Endothelial cell of umbilical vein (primary cell): ENCODE results near the gene PTPN22. TPM values are rescaled to one million over a fixed set of nuclear protein-coding genes. Genes with fewer than 3 reads are reported as not detected.

Experiments used
- BruUV-seq: library from RNA; stranded (reverse); fragments of 400-500 nt; replicated peaks from 2 replicates; lab custom pipeline; 2021; lab: Mats Ljungman, UMichigan
- CTCF ChIA-PET: fragments of 300-600, 350-600 bp; sonication (Branson Sonifier 250); formaldehyde crosslinking; loops from one replicate; lab custom pipeline; 2021; ENCODE audit warnings: antibody characterized with exemption, inconsistent platforms; lab: Charles Lee
- POLR2A ChIA-PET: fragments of 300-600, 350-600 bp; sonication (Branson Sonifier 250); formaldehyde crosslinking; loops from one replicate; lab custom pipeline; 2021; ENCODE audit warnings: antibody characterized with exemption, inconsistent platforms; lab: Charles Lee
- DNase-seq: peaks from one replicate; pipeline ENCODE4 v3.0.0-alpha.2; 2011; ENCODE audit warnings: low read depth, low spot score
- FAIRE-seq: peaks from 2 replicates; lab custom pipeline; 2011; peaks lifted over from hg19 to GRCh38; lab: Jason Lieb, UNC
- H2AFZ ChIP-seq: 2 replicates; pipeline ENCODE4 v1.6.0; 2012; ENCODE audit warnings: low read depth, low read length, control low read depth, inconsistent platforms
- H3K27ac ChIP-seq: 2 replicates; pipeline ENCODE4 v1.5.1; 2011; ENCODE audit warnings: low read depth, mild to moderate bottlenecking, control low read depth, low read length, moderate library complexity; ENCODE audit not compliant: insufficient read depth
- H3K27me3 ChIP-seq, 2 experiments: 2 replicates each; pipeline versions ENCODE4 v1.6.0 to v1.6.1; 2011; ENCODE audit warnings: low read length in 2 of 2, mixed read lengths in 1 of 2; ENCODE audit not compliant: control insufficient read depth in 2 of 2, insufficient read depth in 2 of 2
- H3K36me3 ChIP-seq, 2 experiments: 2 replicates in 1 of 2; 3 replicates in 1 of 2; pipeline ENCODE4 v1.5.1; 2011; ENCODE audit warnings: low read length in 2 of 2, mild to moderate bottlenecking in 1 of 2, moderate library complexity in 1 of 2; ENCODE audit not compliant: control insufficient read depth in 2 of 2, insufficient read depth in 2 of 2; ENCODE audit errors: extremely low read depth in 1 of 2
- H3K4me1 ChIP-seq: 3 replicates; pipeline ENCODE4 v1.5.1; 2011; ENCODE audit warnings: mild to moderate bottlenecking, low read length; ENCODE audit not compliant: control insufficient read depth, insufficient read depth; ENCODE audit errors: extremely low read depth
- H3K4me2 ChIP-seq: 2 replicates; pipeline ENCODE4 v1.6.1; 2011; ENCODE audit warnings: low read length, control low read depth, mixed read lengths; ENCODE audit not compliant: insufficient read depth
- H3K4me3 ChIP-seq, 3 experiments: fragments of 200-600 bp in 1 of 3; sonication (generic), shearing (Covaris generic) in 1 of 3; replicated peaks in 1 of 3; 2 replicates each; pipeline ENCODE4 v1.5.1; 2011 to 2016; ENCODE audit warnings: control low read depth in 3 of 3, low read length in 3 of 3, mild to moderate bottlenecking in 2 of 3, inconsistent platforms in 1 of 3, low read depth in 1 of 3, moderate library complexity in 1 of 3; ENCODE audit not compliant: insufficient read depth in 1 of 3
- H3K79me2 ChIP-seq: 2 replicates; pipeline ENCODE4 v1.6.0; 2012; ENCODE audit warnings: low read length, inconsistent platforms; ENCODE audit not compliant: control insufficient read depth, insufficient read depth
- H3K9ac ChIP-seq: replicated peaks from 2 replicates; pipeline ENCODE3; 2011; ENCODE audit warnings: low read length, control low read depth; ENCODE audit not compliant: insufficient read depth; ENCODE audit errors: extremely low read depth
- H3K9me1 ChIP-seq: replicated peaks from 3 replicates; pipeline ENCODE4 v1.6.0; 2011; ENCODE audit warnings: mild to moderate bottlenecking, low read length; ENCODE audit not compliant: control insufficient read depth, insufficient read depth; ENCODE audit errors: extremely low read depth
- H3K9me3 ChIP-seq: replicated peaks from 2 replicates; pipeline ENCODE4 v1.5.1; 2012; ENCODE audit warnings: low read length, inconsistent platforms; ENCODE audit not compliant: control insufficient read depth, insufficient read depth
- H4K20me1 ChIP-seq: replicated peaks from 2 replicates; pipeline ENCODE3; 2011; ENCODE audit warnings: mild to moderate bottlenecking, low read length; ENCODE audit not compliant: control insufficient read depth, insufficient read depth; ENCODE audit errors: extremely low read depth
- EZH2 ChIP-seq: IDR thresholded peaks from 2 replicates; pipeline ENCODE4 v1.6.1; 2012; ENCODE audit warnings: borderline replicate concordance, low read depth, mild to moderate bottlenecking, moderate library complexity, low read length, inconsistent platforms; ENCODE audit not compliant: severe bottlenecking
- FOS ChIP-seq: IDR thresholded peaks from 2 replicates; pipeline ENCODE4 v1.6.1; 2011; ENCODE audit warnings: mild to moderate bottlenecking, low read length, moderate library complexity, borderline replicate concordance; ENCODE audit not compliant: insufficient read depth
- GATA2 ChIP-seq: IDR thresholded peaks from 2 replicates; pipeline ENCODE4 v1.7.0; 2011; ENCODE audit warnings: low read depth, mild to moderate bottlenecking, moderate library complexity, mixed read lengths, low read length; ENCODE audit not compliant: insufficient read length, insufficient read depth
- JUN ChIP-seq: IDR thresholded peaks from 2 replicates; pipeline ENCODE4 v1.6.1; 2011; ENCODE audit warnings: borderline replicate concordance, low read depth; ENCODE audit not compliant: insufficient read length, insufficient read depth
- MYC ChIP-seq: IDR thresholded peaks from one replicate; pipeline ENCODE4 v1.6.1; 2011; ENCODE audit warnings: mild to moderate bottlenecking, low read depth, low read length
- POLR2A ChIP-seq: IDR thresholded peaks from 2 replicates; pipeline ENCODE4 v1.6.1; 2012; ENCODE audit warnings: low read depth, mild to moderate bottlenecking, control low read depth, low read length
- POLR2AphosphoS5 ChIP-seq: IDR thresholded peaks from 2 replicates; pipeline ENCODE4 v1.6.1; 2012; ENCODE audit warnings: low read depth, mild to moderate bottlenecking, control low read depth, low read length, moderate library complexity; ENCODE audit not compliant: insufficient read depth
- dilution Hi-C: fragments of 300-500 bp; cut with MboI; formaldehyde crosslinking; loops from one replicate; pipeline ENCODE4 v1.15.0; 2019; ENCODE audit warnings: low sequenced_read_pairs; ENCODE audit not compliant: extremely low pct_ligation_motif_present
- intact Hi-C: fragments of 100-400 bp; cut with micrococcal nuclease; formaldehyde crosslinking; loops from one replicate; pipeline ENCODE4 v1.10.0; 2022
- polyA plus RNA-seq, 4 experiments: library from polyadenylated mRNA; depleted of rRNA in 3 of 4; stranded (reverse) in 3 of 4; unstranded in 1 of 4; fragments of >200 nt; gene quantifications; 2 replicates each; pipeline versions ENCODE4 v1.2.1 to v1.2.3, GENCODE V29; 2011 to 2012; ENCODE audit warnings: missing spikeins in 1 of 4
- total RNA-seq: library from RNA; stranded (reverse); gene quantifications from 2 replicates; pipeline ENCODE4 v1.2.3, GENCODE V29; 2021
- TF ChIP-seq, protein P1 (sequence below): IDR thresholded peaks from 2 replicates; pipeline ENCODE4 v1.6.1; 2011; ENCODE audit not compliant: insufficient read depth, insufficient read length
- TF ChIP-seq, protein P2 (sequence below), 2 donors: IDR thresholded peaks; 1 replicate in 1 of 2; 2 replicates in 1 of 2; pipeline ENCODE4 v1.5.1; 2011; ENCODE audit warnings: low read length in 2 of 2, mild to moderate bottlenecking in 2 of 2, moderate library complexity in 2 of 2, control low read depth in 1 of 2, inconsistent platforms in 1 of 2, low read depth in 1 of 2; ENCODE audit not compliant: insufficient read depth in 1 of 2; ENCODE audit errors: extremely low read depth in 1 of 2

The PTPN22 gene
- total and polyA plus RNA-seq, 2 donors (not counting 3 experiments of a cell fraction or from before 2014, with no cell fraction given) = not detected

DNA sequence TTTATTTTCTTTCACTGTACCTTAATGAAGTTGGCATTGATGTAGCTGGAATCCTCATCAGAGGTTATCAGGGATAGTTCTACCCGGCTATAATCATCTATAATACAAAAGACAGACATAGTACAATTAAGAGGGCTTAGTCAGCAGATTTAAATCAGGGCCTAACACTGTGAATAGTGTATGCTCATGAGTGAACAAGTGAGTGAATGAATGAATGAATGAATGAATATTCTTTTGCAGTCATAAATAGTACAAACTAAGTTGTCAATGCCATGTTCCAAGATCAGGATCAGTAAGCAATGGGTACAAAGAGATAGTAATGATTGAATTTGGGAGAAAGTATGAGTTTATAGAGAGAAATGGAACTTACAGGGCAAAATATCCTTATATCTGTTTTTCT, 12.5 kb downstream of the PTPN22 start:
- H3K9ac ChIP-seq = no peak overlapping the region
- no peaks in the 10 kb centered on the region for H3K27me3 ChIP-seq
- dilution Hi-C loops = no loop called here
- FAIRE-seq = no peak
- H3K9me1 ChIP-seq = no peaks in the 10 kb centered on the region
- no peaks in the 10 kb centered on the region for H4K20me1 ChIP-seq
- H3K36me3 ChIP-seq = no peaks in the 10 kb centered on the region
- peaks cover 14% of the 10 kb centered on the region for H3K4me1 ChIP-seq
- H2AFZ ChIP-seq = no peak overlapping the region
- no peak for TF ChIP-seq FOS
- no peak for TF ChIP-seq MYC
- TF ChIP-seq, protein P1, sequence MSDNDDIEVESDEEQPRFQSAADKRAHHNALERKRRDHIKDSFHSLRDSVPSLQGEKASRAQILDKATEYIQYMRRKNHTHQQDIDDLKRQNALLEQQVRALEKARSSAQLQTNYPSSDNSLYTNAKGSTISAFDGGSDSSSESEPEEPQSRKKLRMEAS = no peak
- TF ChIP-seq, protein P2, sequence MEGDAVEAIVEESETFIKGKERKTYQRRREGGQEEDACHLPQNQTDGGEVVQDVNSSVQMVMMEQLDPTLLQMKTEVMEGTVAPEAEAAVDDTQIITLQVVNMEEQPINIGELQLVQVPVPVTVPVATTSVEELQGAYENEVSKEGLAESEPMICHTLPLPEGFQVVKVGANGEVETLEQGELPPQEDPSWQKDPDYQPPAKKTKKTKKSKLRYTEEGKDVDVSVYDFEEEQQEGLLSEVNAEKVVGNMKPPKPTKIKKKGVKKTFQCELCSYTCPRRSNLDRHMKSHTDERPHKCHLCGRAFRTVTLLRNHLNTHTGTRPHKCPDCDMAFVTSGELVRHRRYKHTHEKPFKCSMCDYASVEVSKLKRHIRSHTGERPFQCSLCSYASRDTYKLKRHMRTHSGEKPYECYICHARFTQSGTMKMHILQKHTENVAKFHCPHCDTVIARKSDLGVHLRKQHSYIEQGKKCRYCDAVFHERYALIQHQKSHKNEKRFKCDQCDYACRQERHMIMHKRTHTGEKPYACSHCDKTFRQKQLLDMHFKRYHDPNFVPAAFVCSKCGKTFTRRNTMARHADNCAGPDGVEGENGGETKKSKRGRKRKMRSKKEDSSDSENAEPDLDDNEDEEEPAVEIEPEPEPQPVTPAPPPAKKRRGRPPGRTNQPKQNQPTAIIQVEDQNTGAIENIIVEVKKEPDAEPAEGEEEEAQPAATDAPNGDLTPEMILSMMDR (IDR thresholded peaks at IDR 0.05; ENCODE audit: extremely low read depth in 1 of 2, insufficient read depth in 1 of 2, low read depth in 1 of 2, low read length in 2 of 2) = no peak
- no peak for TF ChIP-seq JUN
- no peak for TF ChIP-seq POLR2AphosphoS5
- no peak for TF ChIP-seq GATA2
- no peak for TF ChIP-seq POLR2A
- no peak for TF ChIP-seq EZH2
- no TSS peak for BruUV-seq
- DNase-seq = no peak
- ChIA-PET CTCF (interaction anchor here (0.9 to 2.5 kb wide), 5 partner anchors 9 to 104 kb away, joined by 3 to 18 read pairs (median 3); no protein-coding TSS in a partner anchor), POLR2A (interaction anchor here (0.9 kb wide), 1 partner anchor 45 kb away, joined by 5 read pairs; the partner anchor contains the start of gene AP4B1)
- H3K9me3 ChIP-seq = no peaks in the 10 kb centered on the region
- H3K4me3 ChIP-seq = no peak overlapping the region
- intact Hi-C loops = no loop called here
- no peak overlapping the region for H3K4me2 ChIP-seq
- H3K79me2 ChIP-seq = no peaks in the 10 kb centered on the region
- H3K27ac ChIP-seq = no peak overlapping the region
